OCI-LY1 (cell line): ENCODE measurements around the gene NR1H3.

ENCODE experiments used
- H2AFZ ChIP-seq: fragments of 200-600 bp; sonication (generic), shearing (Covaris generic); 2 replicates; pipeline ENCODE4 v1.6.0; 2014; ENCODE audit warnings: antibody characterized with exemption, mild to moderate bottlenecking, low read length
- H3F3A ChIP-seq: fragments of 200-600 bp; sonication (generic), shearing (Covaris generic); 2 replicates; pipeline ENCODE4 v1.6.0; 2014; ENCODE audit warnings: mild to moderate bottlenecking, antibody characterized with exemption, low read length, moderate library complexity; ENCODE audit not compliant: insufficient read depth
- H3K27ac ChIP-seq: fragments of 200-600 bp; sonication (generic); 2 replicates; pipeline ENCODE4 v1.5.1; 2014; ENCODE audit warnings: low read length, mixed run types, mild to moderate bottlenecking, low read depth; ENCODE audit not compliant: poor library complexity, severe bottlenecking
- H3K27me3 ChIP-seq: fragments of 200-600 bp; sonication (generic); 2 replicates; pipeline ENCODE4 v1.6.0; 2014; ENCODE audit warnings: antibody characterized with exemption, mild to moderate bottlenecking, low read length, moderate library complexity; ENCODE audit not compliant: insufficient read depth
- H3K36me3 ChIP-seq: fragments of 200-600 bp; sonication (generic); 2 replicates; pipeline ENCODE4 v1.6.1; 2014; ENCODE audit warnings: mild to moderate bottlenecking, antibody characterized with exemption, low read length, moderate library complexity, mixed read lengths; ENCODE audit not compliant: insufficient read depth
- H3K4me1 ChIP-seq: fragments of 200-600 bp; sonication (generic); 2 replicates; pipeline ENCODE4 v1.5.1; 2014; ENCODE audit warnings: mild to moderate bottlenecking, low read length, moderate library complexity; ENCODE audit not compliant: insufficient read depth, severe bottlenecking
- H3K4me2 ChIP-seq: fragments of 200-600 bp; sonication (generic), shearing (Covaris generic); 2 replicates; pipeline ENCODE4 v1.6.1; 2014; ENCODE audit warnings: low read length
- H3K4me3 ChIP-seq: fragments of 200-600 bp; sonication (generic); 2 replicates; pipeline ENCODE4 v1.5.1; 2014; ENCODE audit warnings: low read length, low read depth, mild to moderate bottlenecking, mixed read lengths; ENCODE audit not compliant: poor library complexity, severe bottlenecking
- H3K79me2 ChIP-seq: fragments of 200-600 bp; shearing (Covaris generic); 2 replicates; pipeline ENCODE4 v1.6.1; 2016; ENCODE audit warnings: mixed run types, low read length, mixed read lengths; ENCODE audit not compliant: insufficient read depth
- H3K9ac ChIP-seq: fragments of 200-600 bp; sonication (generic), shearing (Covaris generic); 2 replicates; pipeline ENCODE4 v1.6.1; 2014; ENCODE audit warnings: mild to moderate bottlenecking, low read length, mixed read lengths
- H3K9me2 ChIP-seq: fragments of 200-600 bp; sonication (generic), shearing (Covaris generic); 2 replicates; pipeline ENCODE4 v1.6.1; 2014; ENCODE audit warnings: low read depth, mild to moderate bottlenecking, low read length, mixed read lengths
- H3K9me3 ChIP-seq: fragments of 200-600 bp; shearing (Covaris generic); 2 replicates; pipeline ENCODE4 v1.6.1; 2014; ENCODE audit warnings: low read length, mixed read lengths
- H4K20me1 ChIP-seq: fragments of 200-600 bp; sonication (generic), shearing (Covaris generic); 2 replicates; pipeline ENCODE4 v1.6.0; 2016; ENCODE audit warnings: mild to moderate bottlenecking, low read length; ENCODE audit not compliant: insufficient read depth
- EZH2 ChIP-seq: fragments of 200-600 bp; sonication (generic), shearing (Covaris generic); IDR thresholded peaks from 2 replicates; pipeline ENCODE4 v1.8.0; 2017; ENCODE audit warnings: borderline replicate concordance, mixed run types, mild to moderate bottlenecking, antibody characterized with exemption, low read length, moderate library complexity, mixed read lengths
- TF ChIP-seq, protein P1 (sequence below): fragments of 200-600 bp; sonication (generic), shearing (Covaris generic); IDR thresholded peaks from 2 replicates; pipeline ENCODE4 v1.5.1; 2017; ENCODE audit warnings: mild to moderate bottlenecking, antibody characterized with exemption, low read length, moderate library complexity, mixed read lengths

Gene NR1H3

GRCh38 chr11:47299078-47299477, 41.3 kb downstream of the NR1H3 start:
- H3K9ac ChIP-seq: no peak overlapping the region
- no peaks in the 10 kb centered on the region for H3K79me2 ChIP-seq
- H4K20me1 ChIP-seq: no peaks in the 10 kb centered on the region
- H3K27ac ChIP-seq: no peak overlapping the region
- no peaks in the 10 kb centered on the region for H3K4me1 ChIP-seq
- H3K36me3 ChIP-seq: peaks cover 80% of the 10 kb centered on the region
- H3K9me2 ChIP-seq: no peaks in the 10 kb centered on the region
- no peak overlapping the region for H2AFZ ChIP-seq
- no peaks in the 10 kb centered on the region for H3K27me3 ChIP-seq
- no peak overlapping the region for H3K4me2 ChIP-seq
- H3F3A ChIP-seq: no peaks in the 10 kb centered on the region
- no peak for TF ChIP-seq EZH2
- TF ChIP-seq, protein P1, sequence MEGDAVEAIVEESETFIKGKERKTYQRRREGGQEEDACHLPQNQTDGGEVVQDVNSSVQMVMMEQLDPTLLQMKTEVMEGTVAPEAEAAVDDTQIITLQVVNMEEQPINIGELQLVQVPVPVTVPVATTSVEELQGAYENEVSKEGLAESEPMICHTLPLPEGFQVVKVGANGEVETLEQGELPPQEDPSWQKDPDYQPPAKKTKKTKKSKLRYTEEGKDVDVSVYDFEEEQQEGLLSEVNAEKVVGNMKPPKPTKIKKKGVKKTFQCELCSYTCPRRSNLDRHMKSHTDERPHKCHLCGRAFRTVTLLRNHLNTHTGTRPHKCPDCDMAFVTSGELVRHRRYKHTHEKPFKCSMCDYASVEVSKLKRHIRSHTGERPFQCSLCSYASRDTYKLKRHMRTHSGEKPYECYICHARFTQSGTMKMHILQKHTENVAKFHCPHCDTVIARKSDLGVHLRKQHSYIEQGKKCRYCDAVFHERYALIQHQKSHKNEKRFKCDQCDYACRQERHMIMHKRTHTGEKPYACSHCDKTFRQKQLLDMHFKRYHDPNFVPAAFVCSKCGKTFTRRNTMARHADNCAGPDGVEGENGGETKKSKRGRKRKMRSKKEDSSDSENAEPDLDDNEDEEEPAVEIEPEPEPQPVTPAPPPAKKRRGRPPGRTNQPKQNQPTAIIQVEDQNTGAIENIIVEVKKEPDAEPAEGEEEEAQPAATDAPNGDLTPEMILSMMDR: no peak
- H3K9me3 ChIP-seq: no peaks in the 10 kb centered on the region
- H3K4me3 ChIP-seq: no peak overlapping the region

- Histone ChIP-seq H3K4me2 (no peak overlapping the region), H3K4me3 (no peak overlapping the region), H4K20me1 (no peaks in the 10 kb centered on the region), H2AFZ (no peak overlapping the region), H3K79me2 (no peaks in the 10 kb centered on the region), H3K27me3 (no peaks in the 10 kb centered on the region), H3K9ac (no peak overlapping the region), H3F3A (no peaks in the 10 kb centered on the region), H3K9me3 (no peaks in the 10 kb centered on the region), H3K27ac (no peak overlapping the region), H3K9me2 (no peaks in the 10 kb centered on the region), H3K4me1 (no peaks in the 10 kb centered on the region), H3K36me3 (peaks cover 88% of the 10 kb centered on the region)
- TF ChIP-seq EZH2: no peak
- TF ChIP-seq, protein P1: no peak
Measured at GRCh38 chr11:47302853-47303252, 45.1 kb downstream of the NR1H3 start.

- no peak overlapping the region for H3K27ac ChIP-seq
- H4K20me1 ChIP-seq: no peaks in the 10 kb centered on the region
- no peak overlapping the region for H3K4me2 ChIP-seq
- no peaks in the 10 kb centered on the region for H3K9me3 ChIP-seq
- no peaks in the 10 kb centered on the region for H3K4me1 ChIP-seq
- H3K9ac ChIP-seq: no peak overlapping the region
- H3K9me2 ChIP-seq: no peaks in the 10 kb centered on the region
- H3K79me2 ChIP-seq: no peaks in the 10 kb centered on the region
- H3K36me3 ChIP-seq: peaks cover 87% of the 10 kb centered on the region
- no peak overlapping the region for H3K4me3 ChIP-seq
- H2AFZ ChIP-seq: no peak overlapping the region
- no peaks in the 10 kb centered on the region for H3K27me3 ChIP-seq
- TF ChIP-seq EZH2: no peak
- TF ChIP-seq, protein P1: no peak
- H3F3A ChIP-seq: no peaks in the 10 kb centered on the region
Measured at GRCh38 chr11:47305734-47306483, 48.1 kb downstream of the NR1H3 start.
